Measurements from ENCODE around the gene GRID1. TPM values are rescaled to one million over a fixed set of nuclear protein-coding genes. Genes with fewer than 3 reads are reported as not detected.

The GRID1 gene
- total RNA-seq, 4 donors from 2014 or later: 0.35 to 10.7 (median 1.3) TPM

DNA sequence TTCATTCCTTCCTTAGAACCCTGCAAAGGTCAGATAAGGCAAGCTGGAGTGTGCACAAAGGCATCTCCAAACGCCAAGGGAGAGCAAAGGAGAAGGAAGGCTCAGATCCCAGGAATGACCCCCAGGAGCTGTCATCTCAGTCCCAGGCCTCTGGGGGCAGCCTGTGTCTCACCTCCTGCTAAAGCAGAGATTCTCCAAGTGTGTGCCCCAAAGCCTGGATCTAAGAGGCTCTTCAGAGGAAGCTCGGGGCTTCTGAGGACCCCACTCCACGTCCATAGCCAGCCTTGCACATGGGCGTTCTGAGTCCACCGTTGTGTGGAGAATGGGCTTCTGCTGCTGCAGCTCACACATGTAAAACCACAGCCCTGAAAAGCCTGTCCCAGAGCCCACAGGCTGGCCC is 5.1 kb upstream of the GRID1 start:
- peak in 1 of 3 donors; percentile 10 for DNase-seq
- H3K27me3 ChIP-seq: peaks cover 0 to 7% of the 10 kb centered on the region in 2 donors
- no peak for TF ChIP-seq POLR2A (IDR thresholded peaks at IDR 0.05)
- TF ChIP-seq, protein P1, sequence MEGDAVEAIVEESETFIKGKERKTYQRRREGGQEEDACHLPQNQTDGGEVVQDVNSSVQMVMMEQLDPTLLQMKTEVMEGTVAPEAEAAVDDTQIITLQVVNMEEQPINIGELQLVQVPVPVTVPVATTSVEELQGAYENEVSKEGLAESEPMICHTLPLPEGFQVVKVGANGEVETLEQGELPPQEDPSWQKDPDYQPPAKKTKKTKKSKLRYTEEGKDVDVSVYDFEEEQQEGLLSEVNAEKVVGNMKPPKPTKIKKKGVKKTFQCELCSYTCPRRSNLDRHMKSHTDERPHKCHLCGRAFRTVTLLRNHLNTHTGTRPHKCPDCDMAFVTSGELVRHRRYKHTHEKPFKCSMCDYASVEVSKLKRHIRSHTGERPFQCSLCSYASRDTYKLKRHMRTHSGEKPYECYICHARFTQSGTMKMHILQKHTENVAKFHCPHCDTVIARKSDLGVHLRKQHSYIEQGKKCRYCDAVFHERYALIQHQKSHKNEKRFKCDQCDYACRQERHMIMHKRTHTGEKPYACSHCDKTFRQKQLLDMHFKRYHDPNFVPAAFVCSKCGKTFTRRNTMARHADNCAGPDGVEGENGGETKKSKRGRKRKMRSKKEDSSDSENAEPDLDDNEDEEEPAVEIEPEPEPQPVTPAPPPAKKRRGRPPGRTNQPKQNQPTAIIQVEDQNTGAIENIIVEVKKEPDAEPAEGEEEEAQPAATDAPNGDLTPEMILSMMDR (IDR thresholded peaks at IDR 0.05): no peak

DNA sequence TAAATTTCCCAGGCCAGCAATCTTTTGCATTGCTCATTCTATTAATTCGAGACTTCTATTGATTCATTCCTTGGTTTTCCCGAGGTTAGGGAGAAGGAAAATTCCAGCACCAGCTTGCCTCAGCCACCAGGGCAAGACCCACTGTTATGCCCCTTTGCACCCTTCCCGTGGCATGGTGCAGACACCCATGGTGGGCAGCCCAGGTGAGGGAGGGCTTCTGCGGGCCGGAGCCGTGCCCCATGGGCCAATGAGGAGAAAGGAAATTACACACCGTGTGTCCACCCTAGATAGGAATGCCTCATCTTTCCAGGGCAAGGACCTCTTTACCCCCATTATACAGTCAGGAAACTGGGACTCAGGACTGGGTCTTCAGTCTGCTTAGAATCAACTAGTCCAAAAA is 4.5 kb upstream of the GRID1 start:
- TF ChIP-seq, protein P1 (IDR thresholded peaks at IDR 0.05): no peak
- TF ChIP-seq POLR2A (IDR thresholded peaks at IDR 0.05): no peak
- H3K4me1 ChIP-seq: peaks cover 0 to 13% (median 9%) of the 10 kb centered on the region in 4 donors
- no peak overlapping the region for H3K27ac ChIP-seq
- no peak overlapping the region for H3K4me3 ChIP-seq
- peak in 1 of 3 donors; percentile 25 for DNase-seq
- H3K9me3 ChIP-seq: no peaks in the 10 kb centered on the region
- no peaks in the 10 kb centered on the region for H3K36me3 ChIP-seq
- peaks cover 0 to 7% of the 10 kb centered on the region in 2 donors for H3K27me3 ChIP-seq

More for the DNA sequence above, 5.1 kb upstream of the GRID1 start:
- no peak overlapping the region for H3K4me3 ChIP-seq
- no peak overlapping the region for H3K27ac ChIP-seq
- peaks cover 0 to 11% (median 8%) of the 10 kb centered on the region in 4 donors for H3K4me1 ChIP-seq
- H3K36me3 ChIP-seq: no peaks in the 10 kb centered on the region
- H3K9me3 ChIP-seq: no peaks in the 10 kb centered on the region

DNA sequence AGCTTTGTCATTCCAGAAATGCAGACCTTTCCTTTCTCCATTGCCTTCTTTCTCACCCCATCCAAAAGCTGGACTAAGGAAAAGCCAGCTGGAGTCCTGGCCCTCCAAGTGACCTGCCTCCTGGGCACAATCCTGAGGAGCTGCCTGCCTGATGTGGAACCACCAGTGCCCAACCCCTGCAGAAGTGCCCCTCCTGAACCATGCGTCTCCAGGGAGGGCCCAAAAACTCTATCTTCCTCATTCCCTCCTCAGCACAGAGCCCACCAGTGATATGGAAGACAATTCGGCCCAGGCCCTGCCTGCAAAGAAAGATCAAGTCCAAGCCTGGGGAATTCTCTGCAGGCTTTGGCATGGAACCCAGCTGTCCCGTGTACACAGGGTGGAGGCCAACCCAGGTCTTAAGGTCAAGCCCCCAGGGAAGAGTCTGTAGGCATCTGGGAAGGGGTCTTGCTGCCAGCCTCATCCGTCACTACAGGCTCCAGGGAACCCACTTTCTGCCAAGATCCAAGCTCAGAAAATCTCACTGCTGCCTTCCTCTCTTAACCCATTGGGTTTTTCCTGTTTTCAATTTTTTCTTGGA is 3.5 kb upstream of the GRID1 start:
- TF ChIP-seq, protein P1 (IDR thresholded peaks at IDR 0.05): no peak
- Histone ChIP-seq H3K4me3 (no peak overlapping the region), H3K4me1 (peaks cover 0 to 20% (median 12%) of the 10 kb centered on the region in 4 donors), H3K36me3 (no peaks in the 10 kb centered on the region), H3K27me3 (peaks cover 0 to 10% of the 10 kb centered on the region in 2 donors), H3K9me3 (no peaks in the 10 kb centered on the region), H3K27ac (no peak overlapping the region)
- DNase-seq: peak in 2 of 3 donors; percentile 9 to 17

DNA sequence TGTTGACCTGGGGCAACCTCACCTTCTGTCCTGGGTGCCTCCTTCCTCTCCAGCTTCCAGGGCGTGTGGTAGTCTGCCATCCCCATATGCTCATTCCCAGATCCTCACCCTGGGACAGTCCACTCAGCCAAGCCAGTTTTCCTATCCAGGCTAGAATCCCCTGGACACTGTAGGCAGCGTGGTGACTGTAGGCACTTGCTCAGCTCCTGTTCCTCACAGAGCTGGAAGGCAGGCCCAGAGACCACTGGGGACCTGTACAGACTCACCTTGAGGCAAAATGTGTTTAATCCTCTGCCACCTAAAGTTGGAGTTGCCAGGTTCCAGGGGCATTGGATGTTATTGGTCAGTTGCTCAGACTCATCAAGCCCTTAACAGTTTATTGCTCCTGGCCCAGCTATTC is 2.4 kb upstream of the GRID1 start:
- no peak for TF ChIP-seq POLR2A (IDR thresholded peaks at IDR 0.05)
- TF ChIP-seq, protein P1 (IDR thresholded peaks at IDR 0.05): no peak
- peaks cover 0 to 22% (median 12%) of the 10 kb centered on the region in 4 donors for H3K4me1 ChIP-seq
- no peaks in the 10 kb centered on the region for H3K36me3 ChIP-seq
- no peaks in the 10 kb centered on the region for H3K9me3 ChIP-seq
- no peak overlapping the region for H3K4me3 ChIP-seq
- H3K27me3 ChIP-seq: peaks cover 0 to 15% of the 10 kb centered on the region in 2 donors
- H3K27ac ChIP-seq: no peak overlapping the region
- peak in 2 of 3 donors; percentile 18 to 27 for DNase-seq

DNA sequence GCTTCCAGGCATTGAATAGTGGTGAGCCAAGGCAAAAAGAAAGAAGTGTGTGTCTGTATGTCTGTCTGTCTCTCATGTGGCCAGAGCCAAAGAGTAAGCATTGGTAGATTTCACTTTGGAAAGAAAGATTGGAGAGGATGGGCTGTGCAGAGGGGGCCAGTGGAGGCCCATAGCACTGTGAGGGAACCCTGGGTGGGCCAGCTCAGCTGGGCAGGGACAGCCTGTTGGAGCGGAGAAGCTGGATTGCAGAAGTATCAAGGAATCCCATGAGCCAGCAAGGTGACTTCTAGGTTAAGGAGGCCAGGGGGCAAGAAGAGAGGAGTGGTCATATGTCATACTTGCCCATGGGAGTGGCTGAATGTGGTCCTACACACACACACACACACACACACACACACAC is 1.5 kb upstream of the GRID1 start:
- Histone ChIP-seq H3K4me3 (no peak overlapping the region), H3K9me3 (no peaks in the 10 kb centered on the region), H3K4me1 (peaks cover 0 to 31% (median 17%) of the 10 kb centered on the region in 4 donors), H3K36me3 (no peaks in the 10 kb centered on the region), H3K27ac (no peak overlapping the region), H3K27me3 (peaks cover 0 to 15% of the 10 kb centered on the region in 2 donors)
- peak in 2 of 3 donors; percentile 11 to 18 for DNase-seq
- TF ChIP-seq, protein P1 (IDR thresholded peaks at IDR 0.05): no peak
- TF ChIP-seq POLR2A (IDR thresholded peaks at IDR 0.05): no peak

Data from Peyer's patch (tissue), 4 donors.